Liver (tissue), 9 donors: ENCODE results near the gene STRA8. TPM values are rescaled to one million over a fixed set of nuclear protein-coding genes. Genes with fewer than 3 reads are reported as not detected.

Experiments
- DNase-seq: peaks from one replicate; pipeline ENCODE4 v3.0.0-alpha.2; 2017; ENCODE audit warnings: low spot score
- H3K27ac ChIP-seq, 2 donors: one replicate each; pipeline ENCODE4 v1.7.0; 2013; ENCODE audit warnings: inconsistent platforms in 2 of 2, low read length in 2 of 2, control low read depth in 1 of 2, low read depth in 1 of 2, mild to moderate bottlenecking in 1 of 2
- H3K27me3 ChIP-seq, 4 donors: one replicate each; pipeline versions ENCODE4 v1.6.1 to v1.7.0; 2013; ENCODE audit warnings: low read length in 3 of 4, inconsistent platforms in 1 of 4, mild to moderate bottlenecking in 1 of 4, moderate library complexity in 1 of 4; ENCODE audit not compliant: control insufficient read depth in 4 of 4, insufficient read depth in 4 of 4
- H3K36me3 ChIP-seq, 4 donors: one replicate each; pipeline versions ENCODE4 v1.6.1 to v1.7.0; 2013; ENCODE audit warnings: low read length in 3 of 4, mild to moderate bottlenecking in 3 of 4, low read depth in 1 of 4, moderate library complexity in 1 of 4; ENCODE audit not compliant: control insufficient read depth in 4 of 4, insufficient read depth in 3 of 4
- H3K4me1 ChIP-seq, 4 donors: one replicate each; pipeline versions ENCODE4 v1.6.1 to v1.7.0; 2013; ENCODE audit warnings: low read length in 3 of 4, mild to moderate bottlenecking in 3 of 4, moderate library complexity in 1 of 4; ENCODE audit not compliant: control insufficient read depth in 4 of 4, insufficient read depth in 4 of 4
- H3K4me3 ChIP-seq, 3 donors: one replicate each; pipeline versions ENCODE4 v1.6.1 to v1.7.0; 2013; ENCODE audit warnings: low read length in 3 of 3, control low read depth in 1 of 3, low read depth in 1 of 3, mild to moderate bottlenecking in 1 of 3
- H3K9ac ChIP-seq, 2 donors: one replicate each; pipeline ENCODE4 v1.7.0; 2013; ENCODE audit warnings: low read length in 2 of 2, mild to moderate bottlenecking in 2 of 2, moderate library complexity in 2 of 2, control low read depth in 1 of 2, low read depth in 1 of 2
- H3K9me3 ChIP-seq, 4 donors: one replicate each; pipeline versions ENCODE4 v1.6.1 to v1.7.0; 2013; ENCODE audit warnings: low read length in 3 of 4; ENCODE audit not compliant: control insufficient read depth in 4 of 4
- CTCF ChIP-seq: fragments of 150-350 bp; IDR thresholded peaks from 2 replicates; pipeline ENCODE4 v1.5.1; 2017; ENCODE audit warnings: improper control_type of control experiment, low read depth, low read length; ENCODE audit not compliant: missing input control
- EGR1 ChIP-seq, 2 donors: IDR thresholded peaks; 2 replicates each; pipeline ENCODE4 v1.6.1; 2016 to 2018; ENCODE audit warnings: antibody characterized with exemption in 2 of 2, low read depth in 2 of 2
- FOXA1 ChIP-seq: IDR thresholded peaks from 2 replicates; pipeline ENCODE4 v1.6.1; 2016; ENCODE audit warnings: antibody characterized with exemption
- FOXA2 ChIP-seq: IDR thresholded peaks from 2 replicates; pipeline ENCODE4 v1.6.1; 2016; ENCODE audit warnings: antibody characterized with exemption
- GABPA ChIP-seq, 2 donors: IDR thresholded peaks in 1 of 2; conservative IDR thresholded peaks in 1 of 2; 2 replicates each; pipeline ENCODE4 v1.6.1; 2016; ENCODE audit warnings: antibody characterized with exemption in 2 of 2, mild to moderate bottlenecking in 1 of 2, moderate library complexity in 1 of 2
- HNF4A ChIP-seq, 2 donors: conservative IDR thresholded peaks; 2 replicates each; pipeline ENCODE4 v1.6.1; 2016; ENCODE audit warnings: antibody characterized with exemption in 2 of 2, mild to moderate bottlenecking in 2 of 2
- HNF4G ChIP-seq: IDR thresholded peaks from 2 replicates; pipeline ENCODE4 v1.6.1; 2016; ENCODE audit warnings: antibody characterized with exemption
- JUND ChIP-seq, 2 donors: IDR thresholded peaks; 2 replicates each; pipeline ENCODE4 v1.6.1; 2016; ENCODE audit warnings: antibody characterized with exemption in 2 of 2
- NR2F2 ChIP-seq: IDR thresholded peaks from 2 replicates; pipeline ENCODE4 v1.6.1; 2016; ENCODE audit warnings: antibody characterized with exemption
- RAD21 ChIP-seq, 2 donors: IDR thresholded peaks; 2 replicates each; pipeline ENCODE4 v1.6.1; 2016; ENCODE audit warnings: antibody characterized with exemption in 2 of 2, mild to moderate bottlenecking in 2 of 2
- REST ChIP-seq: IDR thresholded peaks from 2 replicates; pipeline ENCODE4 v1.6.1; 2016; ENCODE audit warnings: antibody characterized with exemption, mild to moderate bottlenecking
- RXRA ChIP-seq, 2 donors: IDR thresholded peaks; 2 replicates each; pipeline ENCODE4 v1.6.1; 2017 to 2018; ENCODE audit warnings: antibody characterized with exemption in 2 of 2, mild to moderate bottlenecking in 1 of 2
- SP1 ChIP-seq: IDR thresholded peaks from 2 replicates; pipeline ENCODE4 v1.6.1; 2018; ENCODE audit warnings: antibody characterized with exemption, mild to moderate bottlenecking
- TAF1 ChIP-seq: conservative IDR thresholded peaks from 2 replicates; pipeline ENCODE4 v1.6.1; 2016; ENCODE audit warnings: antibody characterized with exemption, mild to moderate bottlenecking
- YY1 ChIP-seq: IDR thresholded peaks from 2 replicates; pipeline ENCODE4 v1.6.1; 2016; ENCODE audit warnings: antibody characterized with exemption, mild to moderate bottlenecking
- WGBS: extraction: QIAGEN DNeasy Blood & Tissue Kit; methylation state at CpG from one replicate; pipeline ENCODE4 v1.1.7; 2013; 5-methylcytosine and 5-hydroxymethylcytosine counted together
- polyA plus RNA-seq, 2 donors: library from polyadenylated mRNA; stranded (reverse) in 1 of 2; unstranded in 1 of 2; fragments of 200-250 nt in 1 of 2; fragments of >200 nt in 1 of 2; fragmentation: Nextera tagmentation in 1 of 2; extraction: Ambion mirVana in 1 of 2; gene quantifications; one replicate each; pipeline versions ENCODE4 v1.2.1 to v1.2.3, GENCODE V29; 2013 to 2015
- total RNA-seq, 2 donors: library from RNA; depleted of rRNA; stranded (reverse); fragments of >200 nt; gene quantifications; one replicate each; pipeline ENCODE4 v1.2.3, GENCODE V29; 2014
- TF ChIP-seq, protein P1 (sequence below): IDR thresholded peaks from 2 replicates; pipeline ENCODE4 v1.6.1; 2016; ENCODE audit warnings: antibody characterized with exemption
- TF ChIP-seq, protein P2 (sequence below): IDR thresholded peaks from 2 replicates; pipeline ENCODE4 v1.6.1; 2016; ENCODE audit warnings: antibody characterized with exemption
- TF ChIP-seq, protein P3 (sequence below): IDR thresholded peaks from 2 replicates; pipeline ENCODE4 v1.6.1; 2016; ENCODE audit warnings: antibody characterized with exemption
- donor health status: healthy.
- donor health status: healthy.
- donor health status: healthy.
- donor health status: healthy.
- donor health status: healthy.

Gene STRA8
- total and polyA plus RNA-seq, 4 donors, result 0.14 TPM; not detected in 3

DNA sequence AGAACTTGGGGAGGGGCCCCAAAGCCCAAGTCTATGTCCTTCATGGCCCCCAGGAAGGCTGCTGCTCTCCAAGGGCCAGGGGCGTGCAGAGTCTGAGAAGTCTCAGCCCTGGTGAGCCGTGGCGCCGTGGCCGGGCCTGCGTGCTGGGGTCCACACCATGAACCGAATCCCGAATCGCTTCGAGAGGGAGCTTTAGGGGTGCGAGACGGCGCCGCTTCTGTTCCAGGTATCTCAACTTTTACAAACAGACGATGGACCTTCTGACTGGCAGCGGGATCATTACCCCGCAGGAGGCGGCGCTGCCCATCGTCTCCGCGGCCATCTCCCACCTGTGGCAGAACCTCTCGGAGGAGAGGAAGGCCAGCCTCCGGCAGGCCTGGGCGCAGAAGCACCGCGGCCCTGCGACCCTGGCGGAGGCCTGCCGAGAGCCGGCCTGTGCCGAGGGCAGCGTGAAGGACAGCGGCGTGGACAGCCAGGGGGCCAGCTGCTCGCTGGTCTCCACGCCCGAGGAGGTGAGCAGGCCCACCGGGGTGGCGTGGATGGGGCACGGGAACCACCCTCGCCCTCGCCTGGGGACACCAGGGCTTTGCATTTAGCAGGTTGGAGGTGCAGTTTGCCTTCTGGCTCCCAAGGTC is 12.7 kb downstream of the STRA8 start:
- no peak for DNase-seq
- TF ChIP-seq NR2F2 (no peak), RXRA (IDR thresholded peaks at IDR 0.05) (no peak), EGR1 (IDR thresholded peaks at IDR 0.05; ENCODE audit: low read depth in 2 of 2) (no peak), SP1 (no peak), CTCF (no peak), FOXA1 (no peak), GABPA (IDR thresholded peaks at IDR 0.05 in 1 of 2, conservative IDR thresholded peaks at IDR 0.05 in 1 of 2) (no peak), HNF4A (conservative IDR thresholded peaks at IDR 0.05) (no peak), TAF1 (no peak), FOXA2 (no peak), YY1 (no peak), REST (no peak), JUND (IDR thresholded peaks at IDR 0.05) (no peak), RAD21 (IDR thresholded peaks at IDR 0.05) (no peak), HNF4G (no peak)
- TF ChIP-seq, protein P1, sequence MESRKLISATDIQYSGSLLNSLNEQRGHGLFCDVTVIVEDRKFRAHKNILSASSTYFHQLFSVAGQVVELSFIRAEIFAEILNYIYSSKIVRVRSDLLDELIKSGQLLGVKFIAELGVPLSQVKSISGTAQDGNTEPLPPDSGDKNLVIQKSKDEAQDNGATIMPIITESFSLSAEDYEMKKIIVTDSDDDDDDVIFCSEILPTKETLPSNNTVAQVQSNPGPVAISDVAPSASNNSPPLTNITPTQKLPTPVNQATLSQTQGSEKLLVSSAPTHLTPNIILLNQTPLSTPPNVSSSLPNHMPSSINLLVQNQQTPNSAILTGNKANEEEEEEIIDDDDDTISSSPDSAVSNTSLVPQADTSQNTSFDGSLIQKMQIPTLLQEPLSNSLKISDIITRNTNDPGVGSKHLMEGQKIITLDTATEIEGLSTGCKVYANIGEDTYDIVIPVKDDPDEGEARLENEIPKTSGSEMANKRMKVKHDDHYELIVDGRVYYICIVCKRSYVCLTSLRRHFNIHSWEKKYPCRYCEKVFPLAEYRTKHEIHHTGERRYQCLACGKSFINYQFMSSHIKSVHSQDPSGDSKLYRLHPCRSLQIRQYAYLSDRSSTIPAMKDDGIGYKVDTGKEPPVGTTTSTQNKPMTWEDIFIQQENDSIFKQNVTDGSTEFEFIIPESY, result no peak
- TF ChIP-seq, protein P2, sequence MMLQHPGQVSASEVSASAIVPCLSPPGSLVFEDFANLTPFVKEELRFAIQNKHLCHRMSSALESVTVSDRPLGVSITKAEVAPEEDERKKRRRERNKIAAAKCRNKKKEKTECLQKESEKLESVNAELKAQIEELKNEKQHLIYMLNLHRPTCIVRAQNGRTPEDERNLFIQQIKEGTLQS, result no peak
- TF ChIP-seq, protein P3, sequence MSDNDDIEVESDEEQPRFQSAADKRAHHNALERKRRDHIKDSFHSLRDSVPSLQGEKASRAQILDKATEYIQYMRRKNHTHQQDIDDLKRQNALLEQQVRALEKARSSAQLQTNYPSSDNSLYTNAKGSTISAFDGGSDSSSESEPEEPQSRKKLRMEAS, result no peak
- no peak overlapping the region for H3K9ac ChIP-seq

More for the DNA sequence above, 12.7 kb downstream of the STRA8 start:
- H3K36me3 ChIP-seq, result no peaks in the 10 kb centered on the region
- H3K27me3 ChIP-seq, result no peaks in the 10 kb centered on the region
- WGBS, result 97% methylated on average over 43 of the region's 43 CpGs
- no peaks in the 10 kb centered on the region for H3K9me3 ChIP-seq
- H3K4me3 ChIP-seq, result no peak overlapping the region
- H3K4me1 ChIP-seq, result no peaks in the 10 kb centered on the region
- no peak overlapping the region for H3K27ac ChIP-seq
